OCI-LY1 (cell line): ENCODE results near the gene ARAF.

ENCODE experiments used
- H2AFZ ChIP-seq: fragments of 200-600 bp; sonication (generic), shearing (Covaris generic); 2 replicates; pipeline ENCODE4 v1.6.0; 2014; ENCODE audit warnings: antibody characterized with exemption, mild to moderate bottlenecking, low read length
- H3F3A ChIP-seq: fragments of 200-600 bp; sonication (generic), shearing (Covaris generic); 2 replicates; pipeline ENCODE4 v1.6.0; 2014; ENCODE audit warnings: mild to moderate bottlenecking, antibody characterized with exemption, low read length, moderate library complexity; ENCODE audit not compliant: insufficient read depth
- H3K27ac ChIP-seq: fragments of 200-600 bp; sonication (generic); 2 replicates; pipeline ENCODE4 v1.5.1; 2014; ENCODE audit warnings: low read length, mixed run types, mild to moderate bottlenecking, low read depth; ENCODE audit not compliant: poor library complexity, severe bottlenecking
- H3K27me3 ChIP-seq: fragments of 200-600 bp; sonication (generic); 2 replicates; pipeline ENCODE4 v1.6.0; 2014; ENCODE audit warnings: antibody characterized with exemption, mild to moderate bottlenecking, low read length, moderate library complexity; ENCODE audit not compliant: insufficient read depth
- H3K36me3 ChIP-seq: fragments of 200-600 bp; sonication (generic); 2 replicates; pipeline ENCODE4 v1.6.1; 2014; ENCODE audit warnings: mild to moderate bottlenecking, antibody characterized with exemption, low read length, moderate library complexity, mixed read lengths; ENCODE audit not compliant: insufficient read depth
- H3K4me1 ChIP-seq: fragments of 200-600 bp; sonication (generic); 2 replicates; pipeline ENCODE4 v1.5.1; 2014; ENCODE audit warnings: mild to moderate bottlenecking, low read length, moderate library complexity; ENCODE audit not compliant: insufficient read depth, severe bottlenecking
- H3K4me2 ChIP-seq: fragments of 200-600 bp; sonication (generic), shearing (Covaris generic); 2 replicates; pipeline ENCODE4 v1.6.1; 2014; ENCODE audit warnings: low read length
- H3K4me3 ChIP-seq: fragments of 200-600 bp; sonication (generic); 2 replicates; pipeline ENCODE4 v1.5.1; 2014; ENCODE audit warnings: low read length, low read depth, mild to moderate bottlenecking, mixed read lengths; ENCODE audit not compliant: poor library complexity, severe bottlenecking
- H3K79me2 ChIP-seq: fragments of 200-600 bp; shearing (Covaris generic); 2 replicates; pipeline ENCODE4 v1.6.1; 2016; ENCODE audit warnings: mixed run types, low read length, mixed read lengths; ENCODE audit not compliant: insufficient read depth
- H3K9ac ChIP-seq: fragments of 200-600 bp; sonication (generic), shearing (Covaris generic); 2 replicates; pipeline ENCODE4 v1.6.1; 2014; ENCODE audit warnings: mild to moderate bottlenecking, low read length, mixed read lengths
- H3K9me2 ChIP-seq: fragments of 200-600 bp; sonication (generic), shearing (Covaris generic); 2 replicates; pipeline ENCODE4 v1.6.1; 2014; ENCODE audit warnings: low read depth, mild to moderate bottlenecking, low read length, mixed read lengths
- H3K9me3 ChIP-seq: fragments of 200-600 bp; shearing (Covaris generic); 2 replicates; pipeline ENCODE4 v1.6.1; 2014; ENCODE audit warnings: low read length, mixed read lengths
- H4K20me1 ChIP-seq: fragments of 200-600 bp; sonication (generic), shearing (Covaris generic); 2 replicates; pipeline ENCODE4 v1.6.0; 2016; ENCODE audit warnings: mild to moderate bottlenecking, low read length; ENCODE audit not compliant: insufficient read depth
- EZH2 ChIP-seq: fragments of 200-600 bp; sonication (generic), shearing (Covaris generic); IDR thresholded peaks from 2 replicates; pipeline ENCODE4 v1.8.0; 2017; ENCODE audit warnings: borderline replicate concordance, mixed run types, mild to moderate bottlenecking, antibody characterized with exemption, low read length, moderate library complexity, mixed read lengths
- TF ChIP-seq, protein P1 (sequence below): fragments of 200-600 bp; sonication (generic), shearing (Covaris generic); IDR thresholded peaks from 2 replicates; pipeline ENCODE4 v1.5.1; 2017; ENCODE audit warnings: mild to moderate bottlenecking, antibody characterized with exemption, low read length, moderate library complexity, mixed read lengths

ARAF gene

DNA sequence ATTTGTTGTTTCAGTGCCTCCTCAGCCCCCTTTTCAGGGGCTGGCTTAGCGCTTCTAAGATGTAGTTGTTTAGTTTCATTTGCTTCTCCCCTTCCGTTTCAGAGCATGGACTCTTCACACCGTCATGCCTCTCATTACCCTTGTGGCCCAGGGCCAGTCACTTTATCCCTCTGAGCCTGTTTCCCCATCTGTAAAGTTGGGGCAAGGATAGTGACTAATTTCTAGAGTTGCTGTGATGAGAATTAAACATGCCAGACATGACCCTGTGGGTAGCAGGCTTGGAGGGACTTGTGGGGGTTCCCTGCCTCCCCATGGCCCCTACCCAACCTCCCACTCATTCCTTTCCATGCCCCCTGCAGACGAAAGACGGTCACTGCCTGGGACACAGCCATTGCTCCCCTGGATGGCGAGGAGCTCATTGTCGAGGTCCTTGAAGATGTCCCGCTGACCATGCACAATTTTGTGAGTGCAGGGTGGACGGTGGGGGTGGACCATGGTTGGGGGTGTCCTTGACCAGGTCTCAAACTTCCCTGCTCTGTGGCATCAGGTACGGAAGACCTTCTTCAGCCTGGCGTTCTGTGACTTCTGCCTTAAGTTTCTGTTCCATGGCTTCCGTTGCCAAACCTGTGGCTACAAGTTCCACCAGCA is 3.6 kb downstream of the ARAF start:
- Histone ChIP-seq H3K36me3 (peaks cover 62% of the 10 kb centered on the region), H3K27ac (no peak overlapping the region), H3K4me1 (peaks cover 20% of the 10 kb centered on the region), H3K79me2 (no peaks in the 10 kb centered on the region), H3K9me2 (no peaks in the 10 kb centered on the region), H2AFZ (no peak overlapping the region), H3F3A (no peaks in the 10 kb centered on the region), H3K27me3 (no peaks in the 10 kb centered on the region), H3K4me2 (no peak overlapping the region), H3K9me3 (no peaks in the 10 kb centered on the region), H3K9ac (no peak overlapping the region), H4K20me1 (no peaks in the 10 kb centered on the region), H3K4me3 (no peak overlapping the region)
- TF ChIP-seq EZH2: no peak
- TF ChIP-seq, protein P1, sequence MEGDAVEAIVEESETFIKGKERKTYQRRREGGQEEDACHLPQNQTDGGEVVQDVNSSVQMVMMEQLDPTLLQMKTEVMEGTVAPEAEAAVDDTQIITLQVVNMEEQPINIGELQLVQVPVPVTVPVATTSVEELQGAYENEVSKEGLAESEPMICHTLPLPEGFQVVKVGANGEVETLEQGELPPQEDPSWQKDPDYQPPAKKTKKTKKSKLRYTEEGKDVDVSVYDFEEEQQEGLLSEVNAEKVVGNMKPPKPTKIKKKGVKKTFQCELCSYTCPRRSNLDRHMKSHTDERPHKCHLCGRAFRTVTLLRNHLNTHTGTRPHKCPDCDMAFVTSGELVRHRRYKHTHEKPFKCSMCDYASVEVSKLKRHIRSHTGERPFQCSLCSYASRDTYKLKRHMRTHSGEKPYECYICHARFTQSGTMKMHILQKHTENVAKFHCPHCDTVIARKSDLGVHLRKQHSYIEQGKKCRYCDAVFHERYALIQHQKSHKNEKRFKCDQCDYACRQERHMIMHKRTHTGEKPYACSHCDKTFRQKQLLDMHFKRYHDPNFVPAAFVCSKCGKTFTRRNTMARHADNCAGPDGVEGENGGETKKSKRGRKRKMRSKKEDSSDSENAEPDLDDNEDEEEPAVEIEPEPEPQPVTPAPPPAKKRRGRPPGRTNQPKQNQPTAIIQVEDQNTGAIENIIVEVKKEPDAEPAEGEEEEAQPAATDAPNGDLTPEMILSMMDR: no peak

DNA sequence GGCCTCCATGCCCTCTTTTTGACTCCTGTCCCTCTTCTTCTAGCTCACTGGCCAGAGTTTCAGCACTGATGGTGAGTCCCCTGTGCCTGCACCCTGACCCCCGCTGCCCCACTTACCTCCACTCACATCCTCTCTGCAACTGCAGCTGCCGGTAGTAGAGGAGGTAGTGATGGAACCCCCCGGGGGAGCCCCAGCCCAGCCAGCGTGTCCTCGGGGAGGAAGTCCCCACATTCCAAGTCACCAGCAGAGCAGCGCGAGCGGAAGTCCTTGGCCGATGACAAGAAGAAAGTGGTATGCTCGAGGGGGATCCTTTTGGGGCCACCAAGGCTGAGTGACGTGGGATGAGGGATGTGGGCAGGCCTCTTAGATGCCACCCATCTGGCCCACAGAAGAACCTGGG is 5.8 kb downstream of the ARAF start:
- Histone ChIP-seq H4K20me1 (no peaks in the 10 kb centered on the region), H3K27me3 (no peaks in the 10 kb centered on the region), H3K27ac (no peak overlapping the region), H3K79me2 (no peaks in the 10 kb centered on the region), H3K36me3 (peaks cover 71% of the 10 kb centered on the region), H3K9me3 (no peaks in the 10 kb centered on the region), H3K4me2 (no peak overlapping the region), H3K9me2 (no peaks in the 10 kb centered on the region), H2AFZ (no peak overlapping the region), H3K9ac (no peak overlapping the region), H3K4me3 (no peak overlapping the region), H3K4me1 (peaks cover 7% of the 10 kb centered on the region), H3F3A (no peaks in the 10 kb centered on the region)
- TF ChIP-seq EZH2: no peak
- TF ChIP-seq, protein P1: no peak

DNA sequence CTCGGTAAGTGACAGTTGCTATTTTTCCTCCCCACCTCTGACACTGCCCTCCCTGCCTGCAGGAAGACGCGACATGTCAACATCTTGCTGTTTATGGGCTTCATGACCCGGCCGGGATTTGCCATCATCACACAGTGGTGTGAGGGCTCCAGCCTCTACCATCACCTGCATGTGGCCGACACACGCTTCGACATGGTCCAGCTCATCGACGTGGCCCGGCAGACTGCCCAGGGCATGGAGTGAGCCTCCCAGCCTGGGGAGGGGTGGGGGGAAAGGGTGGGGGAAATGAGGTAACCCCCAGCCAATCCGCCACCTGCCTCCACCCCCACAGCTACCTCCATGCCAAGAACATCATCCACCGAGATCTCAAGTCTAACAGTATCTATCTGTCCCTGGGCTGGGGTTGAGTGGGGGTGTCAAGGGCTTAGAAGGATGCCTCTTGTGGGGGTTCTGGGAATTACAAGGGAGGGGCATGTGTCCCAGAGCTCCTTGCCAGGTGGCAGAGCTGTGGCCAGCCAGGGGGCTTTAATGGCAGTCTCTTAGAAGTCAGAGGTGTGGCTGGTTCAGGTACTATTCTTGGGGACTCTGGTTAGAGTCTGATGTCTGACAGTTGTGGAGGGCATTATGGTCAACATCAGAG is 7.8 kb downstream of the ARAF start:
- H3K9ac ChIP-seq: no peak overlapping the region
- no peaks in the 10 kb centered on the region for H3K9me2 ChIP-seq
- H3K4me3 ChIP-seq: no peak overlapping the region
- no peaks in the 10 kb centered on the region for H3K4me1 ChIP-seq
- H3K27me3 ChIP-seq: no peaks in the 10 kb centered on the region
- TF ChIP-seq, protein P1: peak; percentile 18; the same call in 1 of the 2 replicates
- no peak for TF ChIP-seq EZH2
- peaks cover 61% of the 10 kb centered on the region for H3K36me3 ChIP-seq
- H3F3A ChIP-seq: no peaks in the 10 kb centered on the region
- no peaks in the 10 kb centered on the region for H4K20me1 ChIP-seq
- no peak overlapping the region for H3K4me2 ChIP-seq
- H3K79me2 ChIP-seq: no peaks in the 10 kb centered on the region
- H3K27ac ChIP-seq: no peak overlapping the region
- no peak overlapping the region for H2AFZ ChIP-seq
- H3K9me3 ChIP-seq: no peaks in the 10 kb centered on the region
